ENCODE results near the gene LY6G6D. TPM values are rescaled to one million over a fixed set of nuclear protein-coding genes. Genes with fewer than 3 reads are reported as not detected.

Gene LY6G6D
- total and polyA plus RNA-seq, 2 donors (not counting 3 experiments of a cell fraction or from before 2014, with no cell fraction given) = not detected

- intact Hi-C loops (cut with micrococcal nuclease) = no loop called here
- dilution Hi-C loops (cut with MboI; ENCODE audit: extremely low pct_ligation_motif_present, low sequenced_read_pairs) = no loop called here
- no peaks in the 10 kb centered on the region for H4K20me1 ChIP-seq (replicated peaks; ENCODE audit: control insufficient read depth, extremely low read depth, insufficient read depth, low read length)
- no peaks in the 10 kb centered on the region for H3K27me3 ChIP-seq (ENCODE audit: control insufficient read depth in 2 of 2, insufficient read depth in 2 of 2, low read length in 2 of 2)
- peaks cover 6 to 48% of the 10 kb centered on the region in 2 experiments for H3K36me3 ChIP-seq (ENCODE audit: control insufficient read depth in 2 of 2, extremely low read depth in 1 of 2, insufficient read depth in 2 of 2, low read length in 2 of 2)
- CTCF ChIA-PET = interaction anchor here (1.1 to 2.1 kb wide), 6 partner anchors 20 to 139 kb away, joined by 3 to 8 read pairs (median 6); partner anchors contain the start of gene LSM2
- no peaks in the 10 kb centered on the region for H3K79me2 ChIP-seq (ENCODE audit: control insufficient read depth, insufficient read depth, low read length)
- H3K4me2 ChIP-seq (ENCODE audit: insufficient read depth, low read length) = no peak overlapping the region
- TF ChIP-seq EZH2 (IDR thresholded peaks at IDR 0.05; ENCODE audit: borderline replicate concordance, low read depth, low read length, severe bottlenecking) (no peak), CTCF (IDR thresholded peaks at IDR 0.05; ENCODE audit: extremely low read depth in 1 of 2, insufficient read depth in 1 of 2, low read depth in 1 of 2, low read length in 2 of 2) (no peak), MYC (IDR thresholded peaks at IDR 0.05; ENCODE audit: low read depth, low read length) (no peak), POLR2AphosphoS5 (IDR thresholded peaks at IDR 0.05; ENCODE audit: insufficient read depth, low read depth, low read length) (no peak), POLR2A (IDR thresholded peaks at IDR 0.05; ENCODE audit: low read depth, low read length) (no peak)
- H3K4me3 ChIP-seq (replicated peaks in 1 of 3; ENCODE audit: insufficient read depth in 1 of 3, low read depth in 1 of 3, low read length in 3 of 3) = no peak overlapping the region
- H3K4me1 ChIP-seq (ENCODE audit: control insufficient read depth, extremely low read depth, insufficient read depth, low read length) = peaks cover 10% of the 10 kb centered on the region
- POLR2A ChIA-PET = interaction anchor here (1.5 kb wide), 1 partner anchor 136 kb away, joined by 4 read pairs; the partner anchor contains the start of gene HSPA1B
- FAIRE-seq (no peak), DNase-seq (ENCODE audit: low read depth, low spot score) (no peak)
- H3K9me3 ChIP-seq (replicated peaks; ENCODE audit: control insufficient read depth, insufficient read depth, low read length) = no peaks in the 10 kb centered on the region
- H3K27ac ChIP-seq (ENCODE audit: insufficient read depth, low read depth, low read length) = no peak overlapping the region
- H2AFZ ChIP-seq (ENCODE audit: low read depth, low read length) = no peak overlapping the region
- no peak overlapping the region for H3K9ac ChIP-seq (replicated peaks; ENCODE audit: extremely low read depth, insufficient read depth, low read length)
- BruUV-seq (replicated peaks) = no TSS peak
- no peaks in the 10 kb centered on the region for H3K9me1 ChIP-seq (replicated peaks; ENCODE audit: control insufficient read depth, extremely low read depth, insufficient read depth, low read length)
Observed at GRCh38 chr6:31691078-31691463, 24.1 kb upstream of the LY6G6D start.

GRCh38 chr6:31691564-31692108, 23.5 kb upstream of the LY6G6D start:
- Histone ChIP-seq H2AFZ (ENCODE audit: low read depth, low read length) (no peak overlapping the region), H3K9me1 (replicated peaks; ENCODE audit: control insufficient read depth, extremely low read depth, insufficient read depth, low read length) (no peaks in the 10 kb centered on the region), H3K9ac (replicated peaks; ENCODE audit: extremely low read depth, insufficient read depth, low read length) (no peak overlapping the region), H3K4me1 (ENCODE audit: control insufficient read depth, extremely low read depth, insufficient read depth, low read length) (peaks cover 10% of the 10 kb centered on the region), H4K20me1 (replicated peaks; ENCODE audit: control insufficient read depth, extremely low read depth, insufficient read depth, low read length) (no peaks in the 10 kb centered on the region), H3K27me3 (ENCODE audit: control insufficient read depth in 2 of 2, insufficient read depth in 2 of 2, low read length in 2 of 2) (no peaks in the 10 kb centered on the region), H3K27ac (ENCODE audit: insufficient read depth, low read depth, low read length) (no peak overlapping the region), H3K9me3 (replicated peaks; ENCODE audit: control insufficient read depth, insufficient read depth, low read length) (no peaks in the 10 kb centered on the region), H3K4me3 (replicated peaks in 1 of 3; ENCODE audit: insufficient read depth in 1 of 3, low read depth in 1 of 3, low read length in 3 of 3) (no peak overlapping the region), H3K36me3 (ENCODE audit: control insufficient read depth in 2 of 2, extremely low read depth in 1 of 2, insufficient read depth in 2 of 2, low read length in 2 of 2) (peaks cover 6 to 44% of the 10 kb centered on the region in 2 experiments), H3K4me2 (ENCODE audit: insufficient read depth, low read length) (no peak overlapping the region), H3K79me2 (ENCODE audit: control insufficient read depth, insufficient read depth, low read length) (no peaks in the 10 kb centered on the region)
- FAIRE-seq = no peak
- TF ChIP-seq JUN (IDR thresholded peaks at IDR 0.05; ENCODE audit: borderline replicate concordance, insufficient read depth, insufficient read length, low read depth) (no peak), POLR2AphosphoS5 (IDR thresholded peaks at IDR 0.05; ENCODE audit: insufficient read depth, low read depth, low read length) (no peak), EZH2 (IDR thresholded peaks at IDR 0.05; ENCODE audit: borderline replicate concordance, low read depth, low read length, severe bottlenecking) (no peak), GATA2 (IDR thresholded peaks at IDR 0.05; ENCODE audit: insufficient read depth, insufficient read length, low read depth, low read length) (no peak), MYC (IDR thresholded peaks at IDR 0.05; ENCODE audit: low read depth, low read length) (no peak), POLR2A (IDR thresholded peaks at IDR 0.05; ENCODE audit: low read depth, low read length) (no peak), FOS (IDR thresholded peaks at IDR 0.05; ENCODE audit: borderline replicate concordance, insufficient read depth, low read length) (no peak), CTCF (IDR thresholded peaks at IDR 0.05; ENCODE audit: extremely low read depth in 1 of 2, insufficient read depth in 1 of 2, low read depth in 1 of 2, low read length in 2 of 2) (no peak)
- POLR2A ChIA-PET = interaction anchor here (1.5 kb wide), 1 partner anchor 136 kb away, joined by 4 read pairs; the partner anchor contains the start of gene HSPA1B
- intact Hi-C loops (cut with micrococcal nuclease) (no loop called here), dilution Hi-C loops (cut with MboI; ENCODE audit: extremely low pct_ligation_motif_present, low sequenced_read_pairs) (no loop called here)
- no peak for DNase-seq (ENCODE audit: low read depth, low spot score)
- CTCF ChIA-PET = interaction anchor here (2.1 kb wide), 1 partner anchor 115 kb away, joined by 5 read pairs; the partner anchor contains the start of gene LSM2
- no TSS peak for BruUV-seq (replicated peaks)

Data from endothelial cell of umbilical vein (primary cell).